Central memory CD8-positive, alpha-beta T cell (primary cell): ENCODE measurements around the gene SERTAD1.

Experiments used
- ATAC-seq: fragments of 150-1000 bp; cut with Tn5 transposase; replicated peaks from 2 replicates; pipeline ENCODE4 v1.10.0; 2022; ENCODE audit warnings: mild to moderate bottlenecking, moderate FRiP score, moderate number of reproducible peaks; ENCODE audit not compliant: poor library complexity, severe bottlenecking; ENCODE audit errors: extremely low read depth
- DNase-seq, 2 donors: peaks; one replicate each; pipeline ENCODE4 v3.0.0; 2021; ENCODE audit warnings: low spot score in 2 of 2
- H3K27ac Mint-ChIP-seq: one replicate; pipeline ENCODE4 v1.8.0; 2022; ENCODE audit warnings: low read depth, mild to moderate bottlenecking, moderate library complexity, mixed read lengths
- H3K27me3 Mint-ChIP-seq: one replicate; pipeline ENCODE4 v1.8.0; 2022; ENCODE audit warnings: mixed read lengths
- H3K36me3 Mint-ChIP-seq: one replicate; pipeline ENCODE4 v1.8.0; 2022; ENCODE audit warnings: mild to moderate bottlenecking, moderate library complexity, mixed read lengths; ENCODE audit not compliant: insufficient read depth
- H3K4me1 Mint-ChIP-seq: one replicate; pipeline ENCODE4 v1.8.0; 2022; ENCODE audit warnings: mixed read lengths
- H3K4me3 Mint-ChIP-seq: one replicate; pipeline ENCODE4 v1.8.0; 2022; ENCODE audit warnings: mild to moderate bottlenecking, moderate library complexity, mixed read lengths
- H3K9me3 Mint-ChIP-seq: one replicate; pipeline ENCODE4 v1.8.0; 2022; ENCODE audit warnings: mixed read lengths

Gene SERTAD1

DNA sequence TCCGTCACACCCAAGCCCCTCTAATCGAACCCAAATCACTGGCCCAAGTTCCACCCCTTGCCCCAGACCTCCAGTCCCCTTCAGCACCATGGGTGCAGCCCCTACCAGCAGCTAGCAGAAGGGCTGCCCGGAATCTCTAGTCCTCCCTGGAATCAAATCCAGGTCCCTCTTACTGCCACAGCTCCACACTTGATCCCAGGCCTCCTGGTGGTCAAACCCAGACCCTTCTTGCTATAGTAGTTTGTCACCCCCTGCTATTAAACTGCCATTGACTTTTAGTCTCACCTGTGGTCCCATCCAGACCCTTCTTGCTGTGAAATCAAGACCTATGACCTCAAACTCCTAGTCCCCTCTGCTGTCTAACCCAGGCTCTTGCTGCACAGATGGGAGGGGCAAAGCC, 44.5 kb downstream of the SERTAD1 start:
- DNase-seq = no peak
- Mint-ChIP-seq H3K4me1 (no peaks in the 10 kb centered on the region), H3K4me3 (no peak overlapping the region), H3K36me3 (peaks cover 3% of the 10 kb centered on the region), H3K27ac (peak overlapping the region; percentile 39), H3K27me3 (no peaks in the 10 kb centered on the region), H3K9me3 (no peaks in the 10 kb centered on the region)
- ATAC-seq = no peak

DNA sequence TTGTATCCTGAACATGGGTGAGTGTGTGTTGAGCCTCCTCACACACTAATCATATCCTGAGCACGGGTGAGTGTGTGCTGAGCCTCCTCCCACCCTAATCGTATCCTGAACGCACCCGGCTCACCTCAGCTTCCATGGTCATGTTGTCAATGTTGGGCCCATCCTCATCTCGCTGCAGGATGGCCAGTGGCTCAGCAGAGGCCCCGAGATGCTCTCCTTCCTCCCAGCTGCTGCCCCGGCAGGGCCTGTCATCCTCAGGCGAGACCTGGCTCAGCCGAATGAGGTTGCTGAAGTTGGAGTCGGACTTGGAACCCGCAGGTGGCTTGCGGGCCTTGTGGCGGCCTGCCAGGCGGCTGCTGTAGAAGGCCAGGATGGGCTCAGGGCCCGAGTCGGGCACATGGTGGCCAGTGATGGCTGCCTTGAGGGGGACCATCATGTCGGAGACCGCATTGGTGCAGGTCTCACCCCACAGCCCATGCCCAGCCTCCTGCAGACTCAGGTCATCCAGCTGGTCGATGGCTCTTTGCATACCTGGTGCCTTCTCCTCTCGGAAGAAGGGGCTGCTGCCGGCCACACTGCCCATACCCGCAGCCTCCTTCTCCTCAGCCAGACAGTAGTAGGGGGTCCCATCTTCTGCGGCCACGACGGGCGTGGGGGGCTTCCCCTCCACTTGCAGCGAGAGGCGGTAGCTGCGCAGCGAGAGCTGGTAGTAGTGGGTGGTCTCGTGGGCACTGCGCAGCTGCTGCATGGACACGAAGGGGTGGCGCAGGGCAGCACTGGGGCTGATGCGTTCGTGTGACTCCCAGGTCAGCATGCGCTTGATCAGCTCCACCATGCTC, 45.4 kb downstream of the SERTAD1 start:
- H3K4me1 Mint-ChIP-seq = no peaks in the 10 kb centered on the region
- DNase-seq = no peak
- H3K9me3 Mint-ChIP-seq = no peaks in the 10 kb centered on the region
- H3K4me3 Mint-ChIP-seq = no peak overlapping the region
- H3K36me3 Mint-ChIP-seq = peaks cover 3% of the 10 kb centered on the region
- H3K27me3 Mint-ChIP-seq = no peaks in the 10 kb centered on the region
- no peak for ATAC-seq
- no peak overlapping the region for H3K27ac Mint-ChIP-seq

DNA sequence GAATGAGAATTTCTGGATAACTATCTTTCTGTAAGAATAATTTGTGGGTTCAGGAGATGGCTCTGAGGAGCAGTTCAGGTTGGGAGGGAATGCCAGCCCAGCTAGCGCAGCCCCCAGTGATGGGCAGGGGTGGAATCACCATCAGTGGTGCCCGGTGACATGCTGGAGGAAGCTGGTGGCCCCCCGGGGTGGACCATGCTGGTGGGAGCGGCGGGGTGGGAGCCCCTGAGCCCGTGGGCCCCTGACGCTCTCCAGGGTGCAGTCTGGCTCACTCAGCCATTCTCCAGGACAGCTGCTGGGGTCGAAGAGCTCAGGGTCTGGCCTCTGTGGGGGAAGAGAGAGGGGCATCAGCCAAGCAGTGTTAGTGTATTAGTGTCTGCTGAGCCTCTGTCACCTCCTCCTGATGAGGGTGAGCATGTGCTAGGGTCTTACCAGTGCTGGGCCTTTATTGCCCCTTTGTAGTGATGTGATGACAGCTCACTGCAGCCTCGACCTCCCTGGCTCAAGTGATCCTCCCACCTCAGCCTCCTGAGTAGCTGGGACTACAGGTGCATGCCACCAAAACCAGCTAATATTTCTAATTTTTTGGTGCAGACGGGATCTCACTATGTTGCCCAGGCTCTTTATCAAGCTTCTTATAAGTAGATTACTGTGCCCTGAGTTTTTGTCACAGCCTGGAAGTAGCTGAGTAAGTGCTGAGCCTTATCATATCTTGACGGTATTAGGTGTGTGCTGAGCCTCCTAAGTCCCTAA, 46.2 kb downstream of the SERTAD1 start:
- H3K36me3 Mint-ChIP-seq = peaks cover 5% of the 10 kb centered on the region
- no peak overlapping the region for H3K4me3 Mint-ChIP-seq
- H3K9me3 Mint-ChIP-seq = no peaks in the 10 kb centered on the region
- H3K27me3 Mint-ChIP-seq = no peaks in the 10 kb centered on the region
- DNase-seq (no peak), ATAC-seq (no peak)
- H3K27ac Mint-ChIP-seq = no peak overlapping the region
- H3K4me1 Mint-ChIP-seq = no peaks in the 10 kb centered on the region

DNA sequence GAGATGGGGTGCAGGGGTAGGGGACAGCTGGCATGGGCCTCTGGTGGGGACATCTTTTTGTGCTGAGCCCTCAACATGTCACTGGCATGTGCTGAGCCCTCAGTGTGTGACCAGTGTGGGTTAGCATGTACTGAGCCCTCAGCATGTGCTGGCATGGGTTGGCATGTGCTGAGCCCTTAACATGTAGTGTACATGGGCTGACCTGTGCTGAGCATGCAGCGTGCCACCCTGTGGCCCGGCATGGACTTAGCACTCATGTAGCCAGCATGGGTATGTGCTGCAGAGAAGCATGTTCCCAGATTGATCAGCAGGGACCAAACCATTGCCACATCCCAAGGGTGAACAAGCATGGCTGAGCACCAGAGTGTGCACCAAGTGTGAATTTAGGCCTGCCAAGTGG, 47.3 kb downstream of the SERTAD1 start:
- Mint-ChIP-seq H3K4me1 (no peaks in the 10 kb centered on the region), H3K4me3 (no peak overlapping the region), H3K9me3 (no peaks in the 10 kb centered on the region), H3K27ac (no peak overlapping the region), H3K27me3 (no peaks in the 10 kb centered on the region), H3K36me3 (peaks cover 8% of the 10 kb centered on the region)
- ATAC-seq (no peak), DNase-seq (no peak)

DNA sequence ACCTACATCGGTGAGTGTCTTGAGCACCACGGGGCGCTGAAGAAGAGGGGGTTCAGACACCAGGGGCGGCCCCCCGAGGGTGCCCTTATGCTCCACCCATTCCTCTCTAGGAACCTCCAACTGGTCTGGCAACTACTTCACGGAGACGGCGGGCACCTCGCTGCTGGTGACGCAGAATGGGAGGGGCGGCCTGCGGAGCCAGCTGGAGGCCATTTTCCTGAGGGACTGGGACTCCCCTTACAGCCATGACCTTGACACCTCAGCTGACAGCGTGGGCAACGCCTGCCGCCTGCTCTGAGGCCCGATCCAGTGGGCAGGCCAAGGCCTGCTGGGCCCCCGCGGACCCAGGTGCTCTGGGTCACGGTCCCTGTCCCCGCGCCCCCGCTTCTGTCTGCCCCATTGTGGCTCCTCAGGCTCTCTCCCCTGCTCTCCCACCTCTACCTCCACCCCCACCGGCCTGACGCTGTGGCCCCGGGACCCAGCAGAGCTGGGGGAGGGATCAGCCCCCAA, 47.9 kb downstream of the SERTAD1 start:
- Mint-ChIP-seq H3K4me3 (no peak overlapping the region), H3K4me1 (no peaks in the 10 kb centered on the region), H3K36me3 (peaks cover 8% of the 10 kb centered on the region), H3K27ac (no peak overlapping the region), H3K27me3 (no peaks in the 10 kb centered on the region), H3K9me3 (no peaks in the 10 kb centered on the region)
- DNase-seq (no peak), ATAC-seq (no peak)

DNA sequence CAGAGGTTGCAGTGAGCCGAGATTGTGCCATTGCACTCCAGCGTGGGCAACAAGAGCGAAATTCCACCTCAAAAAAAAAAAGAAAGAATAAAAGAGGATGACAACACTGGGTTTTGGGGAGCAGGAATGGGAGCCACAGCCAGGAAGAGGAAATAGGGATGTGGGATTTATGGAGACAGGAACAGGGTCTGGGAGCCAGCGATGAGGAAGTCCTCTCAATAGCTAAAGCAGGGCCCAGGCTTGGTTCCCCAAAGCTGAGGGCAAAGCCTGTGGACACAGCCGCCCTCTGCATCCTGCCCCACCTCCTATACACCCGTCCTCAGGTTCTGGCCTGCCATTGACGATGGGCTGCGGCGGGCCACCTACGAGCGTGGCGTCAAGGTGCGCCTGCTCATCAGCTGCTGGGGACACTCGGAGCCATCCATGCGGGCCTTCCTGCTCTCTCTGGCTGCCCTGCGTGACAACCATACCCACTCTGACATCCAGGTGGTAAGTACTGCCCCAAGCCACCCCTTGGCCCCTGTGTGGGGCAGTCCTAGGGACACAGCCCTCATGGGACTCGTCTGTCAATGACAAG, 49.4 kb downstream of the SERTAD1 start:
- H3K4me1 Mint-ChIP-seq = no peaks in the 10 kb centered on the region
- no peak for ATAC-seq
- no peaks in the 10 kb centered on the region for H3K9me3 Mint-ChIP-seq
- H3K27me3 Mint-ChIP-seq = no peaks in the 10 kb centered on the region
- peaks cover 8% of the 10 kb centered on the region for H3K36me3 Mint-ChIP-seq
- peak overlapping the region; percentile 38 for H3K27ac Mint-ChIP-seq
- DNase-seq = no peak
- H3K4me3 Mint-ChIP-seq = no peak overlapping the region

DNA sequence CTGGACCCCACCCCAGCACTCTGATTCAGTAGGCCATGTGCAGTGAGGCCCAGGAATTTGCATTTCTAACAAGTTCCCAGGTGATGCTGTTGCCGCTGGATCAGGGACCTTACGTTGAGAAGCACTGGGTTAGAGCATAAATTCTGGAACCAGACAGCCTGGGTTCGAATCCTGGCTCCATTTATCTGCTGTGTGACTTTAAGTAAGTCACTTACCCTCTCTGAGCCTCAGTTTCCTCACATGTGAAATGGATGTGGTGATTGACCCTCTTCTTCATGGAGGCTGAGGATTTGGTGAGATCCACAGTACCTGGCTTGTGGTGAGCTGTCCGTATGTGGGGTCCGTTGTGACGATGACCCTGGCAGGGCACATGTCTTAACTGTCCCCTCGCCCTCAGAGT, 51.7 kb downstream of the SERTAD1 start:
- H3K4me3 Mint-ChIP-seq = no peak overlapping the region
- DNase-seq = no peak
- H3K36me3 Mint-ChIP-seq = peaks cover 7% of the 10 kb centered on the region
- no peaks in the 10 kb centered on the region for H3K27me3 Mint-ChIP-seq
- H3K9me3 Mint-ChIP-seq = no peaks in the 10 kb centered on the region
- H3K27ac Mint-ChIP-seq = no peak overlapping the region
- no peak for ATAC-seq
- no peaks in the 10 kb centered on the region for H3K4me1 Mint-ChIP-seq

DNA sequence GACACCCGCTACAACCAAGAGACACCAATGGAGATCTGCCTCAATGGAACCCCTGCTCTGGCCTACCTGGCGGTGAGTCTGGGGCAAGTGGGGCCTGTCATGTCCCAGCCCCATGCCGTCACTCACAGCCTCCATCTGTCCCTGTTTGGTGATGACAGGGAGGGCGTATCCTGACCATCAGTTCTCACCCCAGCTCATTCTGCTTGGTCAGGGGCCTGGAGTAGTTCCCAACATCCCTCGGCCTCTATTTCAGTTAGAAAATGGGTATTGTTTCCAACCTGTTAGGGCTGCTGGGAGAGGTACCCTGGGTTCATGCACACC, 54.0 kb downstream of the SERTAD1 start:
- H3K4me3 Mint-ChIP-seq = no peak overlapping the region
- H3K27me3 Mint-ChIP-seq = no peaks in the 10 kb centered on the region
- H3K27ac Mint-ChIP-seq = no peak overlapping the region
- ATAC-seq (no peak), DNase-seq (no peak)
- H3K4me1 Mint-ChIP-seq = no peaks in the 10 kb centered on the region
- peaks cover 8% of the 10 kb centered on the region for H3K36me3 Mint-ChIP-seq
- H3K9me3 Mint-ChIP-seq = no peaks in the 10 kb centered on the region
